IPS-20b (cell line): ENCODE results near the gene PARVB.

Source experiments
- H3K27ac ChIP-seq: one replicate; pipeline ENCODE4 v1.5.1; 2013; ENCODE audit warnings: low read length
- H3K27me3 ChIP-seq: 2 replicates; pipeline ENCODE4 v1.6.1; 2013; ENCODE audit warnings: mild to moderate bottlenecking, low read length, inconsistent platforms; ENCODE audit not compliant: insufficient read depth
- H3K36me3 ChIP-seq: 2 replicates; pipeline ENCODE4 v1.6.1; 2013; ENCODE audit warnings: low read depth, mild to moderate bottlenecking, inconsistent platforms, low read length, moderate library complexity; ENCODE audit not compliant: insufficient read depth
- H3K4me1 ChIP-seq: 2 replicates; pipeline ENCODE4 v1.6.1; 2013; ENCODE audit warnings: mild to moderate bottlenecking, control low read depth, inconsistent platforms, low read length, moderate library complexity; ENCODE audit not compliant: insufficient read depth
- H3K4me3 ChIP-seq: 2 replicates; pipeline ENCODE4 v1.5.1; 2013; ENCODE audit warnings: mild to moderate bottlenecking, low read length, inconsistent platforms
- H3K9ac ChIP-seq: 2 replicates; pipeline ENCODE4 v1.6.1; 2013; ENCODE audit warnings: low read depth, mild to moderate bottlenecking, inconsistent platforms, low read length, moderate library complexity
- H3K9me3 ChIP-seq: 2 replicates; pipeline ENCODE4 v1.6.1; 2013; ENCODE audit warnings: mild to moderate bottlenecking, low read depth, low read length, inconsistent platforms; ENCODE audit not compliant: insufficient read depth

Gene PARVB

GRCh38 chr22:44175676-44176075, 151.6 kb downstream of the PARVB start:
- Histone ChIP-seq H3K36me3 (no peaks in the 10 kb centered on the region), H3K4me1 (peaks cover 9% of the 10 kb centered on the region; the same call in 1 of the 2 replicates), H3K4me3 (no peak overlapping the region), H3K27me3 (no peaks in the 10 kb centered on the region), H3K9me3 (no peaks in the 10 kb centered on the region), H3K27ac (no peak overlapping the region), H3K9ac (no peak overlapping the region)

- Histone ChIP-seq H3K4me3 (no peak overlapping the region), H3K36me3 (no peaks in the 10 kb centered on the region)
Measured at GRCh38 chr22:44179196-44179988, 155.3 kb downstream of the PARVB start.

GRCh38 chr22:44179989-44180705, 156.0 kb downstream of the PARVB start:
- H3K9ac ChIP-seq = no peak overlapping the region
- H3K27me3 ChIP-seq = no peaks in the 10 kb centered on the region
- peaks cover 4% of the 10 kb centered on the region; the same call in 1 of the 2 replicates for H3K4me1 ChIP-seq
- H3K4me3 ChIP-seq = no peak overlapping the region
- H3K27ac ChIP-seq = no peak overlapping the region
- no peaks in the 10 kb centered on the region for H3K36me3 ChIP-seq
- no peaks in the 10 kb centered on the region for H3K9me3 ChIP-seq

More at GRCh38 chr22:44179196-44179988, 155.3 kb downstream of the PARVB start:
- Histone ChIP-seq H3K27ac (no peak overlapping the region), H3K9me3 (no peaks in the 10 kb centered on the region), H3K27me3 (no peaks in the 10 kb centered on the region), H3K4me1 (peaks cover 4% of the 10 kb centered on the region; the same call in 1 of the 2 replicates), H3K9ac (no peak overlapping the region)

GRCh38 chr22:44180706-44181032, 156.6 kb downstream of the PARVB start, which contains the start of gene PARVG:
PARVG (plus strand) TSS chr22:44180925; CDS start chr22:44183330, 2,405 bp downstream.
- H3K4me1 ChIP-seq = peaks cover 4% of the 10 kb centered on the region; the same call in 1 of the 2 replicates
- no peak within 1 kb of the TSS for H3K9ac ChIP-seq
- H3K4me3 ChIP-seq = no peak within 1 kb of the TSS
- H3K36me3 ChIP-seq = no peaks in the 10 kb centered on the region
- H3K9me3 ChIP-seq = no peaks in the 10 kb centered on the region
- no peak within 1 kb of the TSS for H3K27ac ChIP-seq
- no peaks in the 10 kb centered on the region for H3K27me3 ChIP-seq

- no peaks in the 10 kb centered on the region for H3K27me3 ChIP-seq
- no peak overlapping the region for H3K27ac ChIP-seq
- no peak overlapping the region for H3K9ac ChIP-seq
- H3K36me3 ChIP-seq = no peaks in the 10 kb centered on the region
- no peak overlapping the region for H3K4me3 ChIP-seq
- no peaks in the 10 kb centered on the region for H3K9me3 ChIP-seq
- peaks cover 4% of the 10 kb centered on the region; the same call in 1 of the 2 replicates for H3K4me1 ChIP-seq
Measured at GRCh38 chr22:44181033-44181911, 157.2 kb downstream of the PARVB start.

GRCh38 chr22:44181912-44182587, 157.9 kb downstream of the PARVB start:
- no peaks in the 10 kb centered on the region for H3K27me3 ChIP-seq
- H3K9me3 ChIP-seq = no peaks in the 10 kb centered on the region
- no peak overlapping the region for H3K27ac ChIP-seq
- H3K4me1 ChIP-seq = peaks cover 4% of the 10 kb centered on the region; the same call in 1 of the 2 replicates
- H3K4me3 ChIP-seq = no peak overlapping the region
- no peaks in the 10 kb centered on the region for H3K36me3 ChIP-seq
- no peak overlapping the region for H3K9ac ChIP-seq

GRCh38 chr22:44182588-44183286, 158.6 kb downstream of the PARVB start:
- H3K4me3 ChIP-seq = no peak overlapping the region
- no peak overlapping the region for H3K9ac ChIP-seq
- H3K36me3 ChIP-seq = no peaks in the 10 kb centered on the region
- peaks cover 4% of the 10 kb centered on the region; the same call in 1 of the 2 replicates for H3K4me1 ChIP-seq
- H3K27ac ChIP-seq = no peak overlapping the region
- no peaks in the 10 kb centered on the region for H3K9me3 ChIP-seq
- H3K27me3 ChIP-seq = no peaks in the 10 kb centered on the region

GRCh38 chr22:44183287-44183588, 159.1 kb downstream of the PARVB start:
- no peaks in the 10 kb centered on the region for H3K36me3 ChIP-seq
- no peak overlapping the region for H3K4me3 ChIP-seq
- H3K4me1 ChIP-seq = peaks cover 4% of the 10 kb centered on the region; the same call in 1 of the 2 replicates
- H3K27ac ChIP-seq = no peak overlapping the region
- H3K9ac ChIP-seq = no peak overlapping the region
- H3K9me3 ChIP-seq = no peaks in the 10 kb centered on the region
- H3K27me3 ChIP-seq = no peaks in the 10 kb centered on the region

GRCh38 chr22:44184006-44184405, 159.9 kb downstream of the PARVB start:
- H3K36me3 ChIP-seq = no peaks in the 10 kb centered on the region
- H3K4me3 ChIP-seq = no peak overlapping the region
- no peaks in the 10 kb centered on the region for H3K9me3 ChIP-seq
- no peak overlapping the region for H3K9ac ChIP-seq
- H3K27me3 ChIP-seq = no peaks in the 10 kb centered on the region
- peaks cover 3% of the 10 kb centered on the region; the same call in 1 of the 2 replicates for H3K4me1 ChIP-seq
- H3K27ac ChIP-seq = no peak overlapping the region

GRCh38 chr22:44185237-44186120, 161.4 kb downstream of the PARVB start:
- H3K4me3 ChIP-seq = no peak overlapping the region

More at GRCh38 chr22:44185237-44186120, 161.4 kb downstream of the PARVB start:
- Histone ChIP-seq H3K27ac (no peak overlapping the region), H3K36me3 (no peaks in the 10 kb centered on the region), H3K4me1 (no peaks in the 10 kb centered on the region), H3K27me3 (no peaks in the 10 kb centered on the region), H3K9me3 (no peaks in the 10 kb centered on the region), H3K9ac (no peak overlapping the region)
